Astrocyte of the cerebellum (primary cell): ENCODE results near the gene BRINP3.

Source experiments
- DNase-seq: peaks from one replicate; pipeline ENCODE4 v3.0.0-alpha.2; 2011; ENCODE audit warnings: low read depth
- H3K4me3 ChIP-seq: 2 replicates; pipeline ENCODE4 v1.5.1; 2011; ENCODE audit warnings: mild to moderate bottlenecking, low read depth, low read length, moderate library complexity
- in situ Hi-C: cut with HindIII; loops from 2 replicates; pipeline ENCODE4 v1.10.0; 2017; ENCODE audit warnings: low sequenced_read_pairs
- TF ChIP-seq, protein P1 (sequence below): IDR thresholded peaks from 2 replicates; pipeline ENCODE4 v1.5.1; 2012; ENCODE audit warnings: low read length, low read depth, moderate library complexity, mild to moderate bottlenecking; ENCODE audit errors: missing control alignments

BRINP3 gene

DNA sequence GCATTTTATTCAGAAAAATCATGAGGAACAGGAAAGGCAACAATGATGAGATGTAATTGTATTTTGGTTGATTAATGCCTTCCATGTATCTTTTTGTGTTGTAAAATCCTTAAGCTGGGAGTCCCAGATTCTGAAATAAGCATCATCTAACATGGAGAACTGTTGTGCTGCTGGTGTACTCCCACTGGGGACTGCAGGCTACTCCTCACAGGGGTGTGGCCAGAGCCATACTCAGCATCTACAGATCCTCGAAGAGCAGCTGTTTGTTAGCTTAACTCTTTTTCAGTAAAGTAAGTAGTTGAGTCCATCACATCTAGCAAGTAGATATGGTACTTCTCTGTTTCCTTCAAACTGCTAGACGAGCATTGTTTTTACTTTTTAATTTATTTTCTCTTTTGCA is 358.0 kb downstream of the BRINP3 start:
- no peak for DNase-seq
- TF ChIP-seq, protein P1, sequence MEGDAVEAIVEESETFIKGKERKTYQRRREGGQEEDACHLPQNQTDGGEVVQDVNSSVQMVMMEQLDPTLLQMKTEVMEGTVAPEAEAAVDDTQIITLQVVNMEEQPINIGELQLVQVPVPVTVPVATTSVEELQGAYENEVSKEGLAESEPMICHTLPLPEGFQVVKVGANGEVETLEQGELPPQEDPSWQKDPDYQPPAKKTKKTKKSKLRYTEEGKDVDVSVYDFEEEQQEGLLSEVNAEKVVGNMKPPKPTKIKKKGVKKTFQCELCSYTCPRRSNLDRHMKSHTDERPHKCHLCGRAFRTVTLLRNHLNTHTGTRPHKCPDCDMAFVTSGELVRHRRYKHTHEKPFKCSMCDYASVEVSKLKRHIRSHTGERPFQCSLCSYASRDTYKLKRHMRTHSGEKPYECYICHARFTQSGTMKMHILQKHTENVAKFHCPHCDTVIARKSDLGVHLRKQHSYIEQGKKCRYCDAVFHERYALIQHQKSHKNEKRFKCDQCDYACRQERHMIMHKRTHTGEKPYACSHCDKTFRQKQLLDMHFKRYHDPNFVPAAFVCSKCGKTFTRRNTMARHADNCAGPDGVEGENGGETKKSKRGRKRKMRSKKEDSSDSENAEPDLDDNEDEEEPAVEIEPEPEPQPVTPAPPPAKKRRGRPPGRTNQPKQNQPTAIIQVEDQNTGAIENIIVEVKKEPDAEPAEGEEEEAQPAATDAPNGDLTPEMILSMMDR = no peak
- no peak overlapping the region for H3K4me3 ChIP-seq
- in situ Hi-C loops = no loop called here

DNA sequence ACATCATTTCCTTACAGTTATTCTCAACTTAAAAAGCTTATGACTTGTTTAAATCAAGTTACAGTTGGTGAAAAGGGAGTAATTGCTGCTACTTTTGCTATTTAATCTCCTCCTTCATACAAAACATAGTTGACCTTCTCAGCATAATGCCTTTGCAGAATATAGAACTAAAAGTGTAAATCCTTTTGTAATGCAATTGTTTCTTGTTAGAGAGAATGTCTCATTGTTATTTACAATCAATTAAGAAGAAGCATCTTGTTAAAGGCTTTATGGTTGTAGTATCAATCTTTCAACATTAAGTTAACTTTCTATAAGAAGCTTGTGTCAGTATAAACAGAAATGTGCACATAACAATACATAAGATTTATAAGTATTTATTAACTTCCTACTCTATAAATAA is 360.7 kb downstream of the BRINP3 start:
- DNase-seq = no peak
- in situ Hi-C loops = no loop called here
- no peak overlapping the region for H3K4me3 ChIP-seq
- TF ChIP-seq, protein P1 = no peak

DNA sequence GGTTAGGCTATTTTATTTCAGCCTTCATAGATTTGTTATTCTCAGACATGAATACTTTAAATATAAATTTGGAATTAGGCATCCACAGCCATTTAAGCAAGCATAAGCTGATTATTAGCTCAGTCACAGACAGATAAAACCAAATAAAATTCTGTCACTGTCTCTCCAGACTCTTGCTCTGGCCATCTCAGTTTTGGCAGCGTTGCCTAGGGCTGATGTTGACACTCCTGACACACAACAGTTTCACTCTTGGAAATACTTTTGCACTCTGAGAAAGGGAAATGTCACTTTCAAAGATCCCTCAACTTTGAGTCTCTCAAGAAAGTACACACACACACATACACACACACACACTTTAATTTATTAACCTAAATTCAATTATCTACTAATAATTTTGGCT is 372.7 kb downstream of the BRINP3 start:
- in situ Hi-C loops = no loop called here
- no peak for DNase-seq
- TF ChIP-seq, protein P1 = no peak
- H3K4me3 ChIP-seq = no peak overlapping the region

DNA sequence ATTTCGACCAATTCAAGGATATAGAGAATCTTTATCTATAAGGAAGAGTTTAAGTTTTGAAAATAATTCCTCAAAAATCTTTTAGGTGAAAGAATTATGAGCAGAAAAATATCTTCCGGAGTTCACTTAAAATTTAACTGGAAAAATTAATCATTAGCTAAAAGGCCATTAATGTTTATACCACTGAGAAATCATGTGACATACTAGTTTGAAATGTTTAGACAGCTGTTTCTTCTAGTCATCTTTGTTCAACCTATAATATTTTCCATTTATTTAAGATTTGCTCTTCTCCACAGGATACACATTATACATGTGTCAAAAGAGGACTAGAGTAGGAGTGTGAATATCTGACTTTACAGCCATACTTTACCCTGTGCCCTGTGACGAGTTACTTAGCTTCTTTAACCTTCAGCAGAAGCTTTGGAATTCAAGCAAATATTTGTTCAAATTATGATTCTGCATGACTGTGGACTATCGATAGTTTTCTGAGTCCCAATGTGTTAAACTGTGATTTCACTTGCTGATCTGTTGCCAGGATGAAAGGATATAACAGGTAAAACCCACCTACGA is 374.8 kb downstream of the BRINP3 start:
- no peak for DNase-seq
- in situ Hi-C loops = no loop called here
- TF ChIP-seq, protein P1 = no peak
- H3K4me3 ChIP-seq = no peak overlapping the region

DNA sequence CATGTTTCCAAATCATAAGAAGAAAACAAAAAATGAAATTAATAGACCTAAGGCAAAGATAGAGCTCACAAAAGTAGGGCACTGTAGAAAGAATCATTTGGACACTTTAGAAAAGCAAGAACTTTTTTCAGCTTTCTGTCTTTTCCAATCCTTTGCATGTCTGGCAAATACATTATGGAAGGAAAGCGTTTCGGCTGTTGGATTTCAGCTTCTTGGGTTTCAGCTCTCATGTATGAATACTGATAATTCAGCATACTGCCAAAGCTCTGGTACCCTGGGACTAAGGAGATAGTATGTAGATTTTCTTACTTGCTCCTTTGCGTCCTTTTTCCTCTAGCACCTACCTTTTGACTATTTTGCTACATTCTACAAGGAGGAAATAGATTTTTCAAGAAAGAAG is 375.9 kb downstream of the BRINP3 start:
- TF ChIP-seq, protein P1 = no peak
- H3K4me3 ChIP-seq = no peak overlapping the region
- in situ Hi-C loops = no loop called here
- DNase-seq = no peak

DNA sequence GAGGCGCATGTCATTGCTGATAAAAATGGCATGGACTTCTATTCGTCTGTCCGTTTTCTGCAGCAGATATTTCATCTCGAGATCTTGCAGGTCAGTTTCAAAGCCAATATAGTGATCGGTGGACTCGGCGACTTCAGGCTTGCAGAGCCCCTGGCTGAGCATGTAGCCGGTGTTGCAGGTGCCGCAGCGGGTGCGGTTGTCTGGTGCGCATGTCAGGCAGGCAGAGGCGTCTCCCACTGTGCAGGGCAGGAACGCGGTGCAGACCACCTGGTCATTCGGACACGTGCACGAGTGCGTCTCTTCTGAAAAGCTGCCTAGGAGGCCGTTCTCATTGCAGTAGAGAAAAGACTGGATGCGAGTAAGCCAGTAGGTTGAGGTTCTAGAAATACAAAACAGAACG is 378.9 kb downstream of the BRINP3 start:
- no peak overlapping the region for H3K4me3 ChIP-seq
- TF ChIP-seq, protein P1 = no peak
- in situ Hi-C loops = no loop called here
- DNase-seq = no peak

DNA sequence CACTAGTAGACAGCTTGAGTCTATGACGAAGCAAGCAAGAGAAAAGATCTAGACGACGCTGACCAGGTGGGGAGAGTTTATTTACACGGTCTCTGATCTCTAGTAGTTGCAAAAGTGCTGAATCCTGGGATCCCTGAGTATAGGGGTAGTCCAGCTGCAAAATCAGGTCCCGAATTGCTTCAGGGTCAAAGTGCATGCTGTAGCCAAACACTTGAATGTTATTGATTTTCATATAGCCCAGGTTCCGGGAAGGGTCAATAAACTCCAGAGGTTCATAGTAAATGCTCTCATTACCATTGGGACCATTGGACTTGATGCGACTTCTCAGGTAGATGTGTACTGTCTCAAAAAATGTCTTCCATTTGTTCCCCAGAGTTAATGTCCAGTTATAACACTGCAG is 379.6 kb downstream of the BRINP3 start:
- H3K4me3 ChIP-seq = no peak overlapping the region
- in situ Hi-C loops = no loop called here
- DNase-seq = no peak
- TF ChIP-seq, protein P1 = no peak
